NOMO-1 treated with dmso at 0.1 percent for 144 hours (cell line): Measurements from ENCODE around the gene CAPN2.
"Not testable (repeated sequence)": the region's sequence is repeated elsewhere in the genome, so short reads cannot be mapped to it uniquely, and the experiment has no call there.

Experiments used
- DNase-seq: peaks from one replicate; lab custom pipeline; 2025; ENCODE audit not compliant: unreplicated experiment; lab: John Stamatoyannopoulos, UW

Gene CAPN2

DNA sequence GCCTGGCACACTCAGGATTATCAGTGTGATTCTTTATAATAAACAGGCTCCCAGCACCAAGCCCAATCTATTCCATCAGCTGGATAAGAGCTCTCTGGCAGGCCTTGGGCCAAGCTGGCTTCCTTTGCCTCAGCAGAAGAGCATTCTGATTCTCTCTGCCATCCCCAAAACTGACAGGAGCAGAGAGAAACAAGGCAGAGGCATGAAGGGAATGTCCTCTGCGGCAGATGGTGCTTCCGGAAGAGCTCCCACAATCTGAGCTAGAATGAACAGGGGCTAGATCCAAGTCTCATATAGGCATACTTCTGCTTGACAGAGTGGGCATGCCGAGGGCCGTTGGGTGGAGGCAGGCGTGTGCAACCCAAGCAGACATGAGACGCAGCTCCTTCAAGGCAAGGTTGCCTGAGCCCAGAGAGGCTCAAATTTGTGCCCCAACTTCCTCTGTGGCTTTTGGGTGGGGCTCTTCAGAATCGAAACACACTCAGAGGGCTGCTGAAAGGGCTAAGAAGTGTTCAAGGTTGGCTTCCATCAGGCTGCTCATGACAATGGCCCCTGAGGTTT lies 4.0 kb downstream of the CAPN2 start:
- DNase-seq, result peak; percentile 87

DNA sequence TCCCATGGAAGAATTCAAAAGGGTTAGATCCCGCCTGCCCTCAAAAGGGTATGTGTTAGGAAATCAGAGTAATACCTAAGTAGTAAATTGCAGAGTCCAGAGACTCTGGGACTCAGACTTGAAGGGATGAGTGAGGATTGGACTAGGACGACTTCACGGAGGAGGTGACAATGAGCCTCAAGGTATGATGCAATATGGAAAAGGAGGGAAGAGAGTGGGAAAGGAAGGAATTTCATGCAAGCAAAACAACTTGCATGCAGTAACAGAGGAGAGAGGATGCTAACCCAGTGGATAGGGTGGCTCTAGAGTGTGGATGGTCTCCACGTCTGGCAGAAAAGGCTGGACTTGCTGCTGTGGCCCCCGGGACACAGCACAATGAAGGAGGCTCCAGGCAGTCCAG lies 4.8 kb downstream of the CAPN2 start:
- no peak for DNase-seq

DNA sequence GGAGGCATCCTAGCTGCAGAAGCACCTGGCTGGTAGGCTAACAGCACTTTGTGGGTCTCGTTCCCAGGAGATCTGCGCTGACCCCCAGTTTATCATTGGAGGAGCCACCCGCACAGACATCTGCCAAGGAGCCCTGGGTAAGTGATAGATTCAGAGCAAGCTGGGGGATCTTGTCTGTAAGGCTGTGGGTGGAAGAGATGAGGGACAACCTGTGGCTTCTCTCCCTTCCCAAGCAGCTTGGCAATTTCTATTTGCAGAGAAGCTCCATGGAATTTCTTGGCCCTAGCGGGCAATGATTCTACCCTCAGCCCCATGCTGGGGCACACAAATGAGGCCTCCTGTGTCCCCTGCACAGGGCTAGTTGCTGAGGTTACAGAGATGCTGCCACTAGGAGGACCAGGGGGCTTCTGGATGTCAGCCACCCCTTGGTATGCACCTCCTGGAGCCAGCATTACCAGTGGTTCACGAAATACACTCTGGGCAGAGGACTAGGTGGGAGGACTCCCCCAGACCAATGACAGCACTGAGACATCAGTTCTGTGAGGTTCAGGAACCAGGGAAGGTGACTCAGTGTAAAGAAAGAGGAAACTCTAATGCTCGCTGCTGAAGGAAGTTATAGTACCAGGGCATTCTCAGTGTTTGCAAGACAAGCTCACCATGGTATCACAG lies 5.5 kb downstream of the CAPN2 start:
- DNase-seq, result peak; percentile 65

DNA sequence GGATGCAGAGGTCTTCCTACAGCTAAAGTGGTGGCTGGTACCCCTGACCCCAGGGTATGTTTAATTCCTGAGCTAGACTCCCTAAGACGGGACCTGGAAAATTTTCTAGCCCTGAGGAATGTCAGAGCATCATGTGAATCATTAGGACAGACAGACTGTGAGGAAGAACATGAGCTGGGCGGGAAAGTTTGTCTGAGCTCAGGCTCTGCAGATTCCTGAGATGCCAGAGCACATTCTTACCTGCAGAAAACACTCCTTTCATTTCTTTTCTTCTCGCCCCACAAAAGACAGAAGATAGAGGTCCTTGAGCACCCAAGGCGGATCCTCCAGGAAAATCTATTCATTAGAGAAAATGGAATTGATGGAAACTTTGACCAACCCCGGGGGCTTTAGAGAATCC lies 6.5 kb downstream of the CAPN2 start:
- DNase-seq, result no peak

DNA sequence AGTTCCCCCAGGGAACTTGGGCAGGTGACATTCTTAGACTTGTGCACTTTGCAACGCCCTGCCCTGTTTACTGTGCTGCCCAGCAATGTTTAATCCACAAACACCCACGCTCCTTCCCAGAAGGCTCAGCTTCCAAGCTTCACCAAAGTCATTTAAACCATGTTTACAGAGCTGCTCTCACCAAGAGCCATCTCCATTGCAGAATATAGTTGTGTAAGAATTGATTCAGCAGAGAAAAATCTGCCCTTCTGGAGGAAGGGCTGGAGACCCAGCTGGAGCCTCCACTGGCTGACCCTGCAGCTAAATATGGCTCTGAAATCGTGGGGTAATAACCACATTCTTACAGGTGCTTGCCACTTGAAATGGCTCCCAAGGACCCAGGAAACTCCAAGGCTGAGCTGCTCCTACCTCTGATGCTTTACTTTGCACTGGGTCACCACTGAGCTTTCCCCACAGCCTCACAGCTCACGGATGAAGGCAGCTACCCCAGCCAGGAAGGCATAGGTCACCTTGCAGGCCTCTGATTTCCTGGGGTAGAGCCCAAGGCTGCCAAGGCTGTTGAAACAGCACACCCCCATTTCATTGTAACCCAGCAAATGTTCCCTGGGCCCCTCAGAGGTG lies 8.7 kb downstream of the CAPN2 start:
- DNase-seq, result no peak

DNA sequence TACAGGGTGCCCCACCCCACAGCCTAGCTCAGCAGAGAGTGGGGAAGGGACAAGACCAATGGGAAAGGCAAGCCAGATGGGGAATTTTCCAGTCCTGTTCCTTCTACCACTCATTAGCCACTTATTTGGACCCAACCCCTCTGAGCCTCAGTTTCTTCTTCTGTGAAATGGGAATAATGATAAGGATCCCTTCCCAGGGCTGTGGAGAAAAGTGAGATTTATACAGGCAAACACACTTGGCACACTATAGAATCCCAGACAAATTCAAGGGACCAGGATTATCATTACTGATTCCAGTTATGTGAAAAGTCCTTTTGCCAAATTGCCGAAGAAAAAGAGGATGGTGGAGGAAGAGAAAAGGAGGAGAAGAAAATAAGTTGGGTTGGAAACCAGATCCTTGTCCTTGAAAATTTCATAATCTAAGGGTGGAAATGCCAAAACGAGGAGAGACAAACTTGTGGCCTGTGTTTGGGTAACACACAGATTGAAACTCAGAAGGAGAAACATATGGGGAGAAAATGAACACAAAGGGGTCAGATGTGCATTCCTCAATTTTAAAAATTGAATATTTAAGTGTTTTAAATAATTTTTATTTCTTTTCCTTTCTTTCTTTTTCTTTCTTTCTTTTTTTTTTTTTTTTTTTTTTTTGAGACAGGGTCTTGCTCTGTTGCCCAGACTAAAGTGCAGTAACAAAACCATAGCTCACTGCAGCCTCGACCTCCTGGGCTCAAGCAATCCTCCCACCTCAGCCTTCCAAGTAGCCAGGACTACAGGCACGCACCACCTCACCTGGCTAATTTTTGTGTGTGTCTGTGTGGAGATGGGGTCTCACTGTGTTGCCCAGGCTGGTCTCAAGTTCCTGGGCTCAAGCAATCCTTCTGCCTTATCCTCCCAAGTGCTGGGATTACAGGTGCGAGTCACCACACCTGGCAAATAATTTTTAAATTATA lies 9.6 kb downstream of the CAPN2 start:
- no peak for DNase-seq

DNA sequence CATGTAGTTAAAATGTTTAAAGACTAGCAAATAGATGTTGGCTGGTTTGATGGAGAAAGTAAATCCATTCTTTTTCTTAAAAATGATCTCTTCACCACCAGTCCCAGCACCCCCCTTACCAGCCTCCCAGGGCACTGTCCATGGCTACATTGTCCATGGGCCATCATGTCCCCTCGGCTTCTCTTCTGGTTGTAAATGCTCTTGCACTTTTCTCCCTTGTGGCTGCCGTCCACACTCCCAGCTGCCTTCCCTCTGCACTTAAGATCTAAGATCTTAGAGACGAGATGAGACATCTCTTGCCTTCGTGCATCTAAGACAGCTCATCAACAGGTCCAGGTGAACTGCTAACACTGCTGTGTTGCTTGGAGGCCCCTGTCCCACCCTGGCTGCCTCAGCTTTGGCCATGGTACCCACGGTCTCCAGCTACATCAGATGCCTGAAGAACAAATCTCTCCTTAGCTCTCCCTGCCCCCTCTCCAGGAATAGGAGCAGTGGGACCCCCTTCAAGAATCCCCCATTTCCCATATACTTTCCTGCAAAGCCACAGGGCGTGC lies 11.1 kb downstream of the CAPN2 start:
- DNase-seq, result no peak

DNA sequence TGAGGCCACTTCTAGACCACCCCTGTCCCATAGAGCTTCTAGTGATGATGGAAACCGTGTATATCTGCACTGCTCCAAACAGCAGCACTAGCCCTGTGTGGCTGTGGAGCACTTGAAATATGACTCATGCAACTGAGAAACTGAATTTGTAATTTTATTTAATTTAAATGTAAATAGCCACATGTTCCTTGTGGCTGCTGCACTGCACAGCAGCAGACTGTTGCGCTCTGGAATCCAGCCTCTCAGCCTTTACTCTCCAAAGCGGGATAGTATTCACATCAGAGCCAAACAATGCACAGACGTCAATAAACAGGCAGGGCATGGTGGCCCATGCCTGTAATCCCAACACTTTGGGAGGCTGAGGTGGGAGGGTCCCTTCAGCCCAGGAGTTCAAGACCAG lies 12.0 kb downstream of the CAPN2 start:
- no peak for DNase-seq

DNA sequence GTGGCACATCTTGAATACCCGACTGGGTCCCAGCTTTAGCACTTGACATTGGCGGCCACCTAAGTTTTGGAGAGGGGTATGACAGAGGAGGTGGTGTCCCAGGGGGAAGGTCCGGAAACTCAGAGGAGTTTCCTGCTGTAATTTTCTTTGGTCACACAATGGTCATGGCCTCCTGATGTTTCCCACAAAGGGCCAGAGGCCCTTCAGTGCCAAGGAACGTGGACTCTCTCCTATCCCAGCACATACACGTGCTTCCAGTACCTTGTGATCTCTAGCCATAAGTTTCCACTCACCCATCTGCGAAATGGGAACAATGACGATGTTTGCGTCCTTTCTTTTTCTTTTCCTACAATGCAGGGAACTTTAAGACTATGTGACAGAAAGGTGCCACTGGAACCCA lies 13.2 kb downstream of the CAPN2 start:
- DNase-seq, result no peak

DNA sequence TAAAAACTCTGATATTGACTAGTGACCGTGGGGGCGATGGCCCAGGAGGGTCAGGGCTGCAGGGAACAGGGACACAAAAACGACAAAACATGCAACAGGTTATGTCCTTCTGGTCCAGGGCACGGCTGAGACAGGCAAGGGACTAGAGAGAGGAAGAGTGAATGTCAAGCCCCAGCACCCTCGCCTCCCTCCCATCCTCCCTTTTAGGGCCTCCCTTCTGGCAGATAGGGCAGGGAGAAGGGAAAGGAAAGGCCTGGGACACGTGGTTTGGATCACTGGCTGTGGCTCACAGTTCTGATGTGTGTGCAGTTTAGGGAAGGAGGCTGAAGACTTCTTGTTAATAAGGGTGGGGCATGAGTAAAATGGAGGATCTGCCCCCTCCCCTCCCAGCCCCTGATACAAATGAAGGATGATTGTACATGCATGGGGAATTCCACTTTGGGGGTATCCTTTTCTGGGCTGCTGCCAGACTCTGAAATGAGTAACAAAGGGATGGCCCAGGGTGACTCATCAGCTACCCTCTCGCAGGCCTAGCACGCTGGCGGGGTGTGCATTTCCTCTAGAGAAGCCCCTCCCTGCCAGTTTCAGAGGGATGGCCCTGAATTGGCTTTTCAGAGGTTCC lies 14.2 kb downstream of the CAPN2 start:
- peak; percentile 63 for DNase-seq

DNA sequence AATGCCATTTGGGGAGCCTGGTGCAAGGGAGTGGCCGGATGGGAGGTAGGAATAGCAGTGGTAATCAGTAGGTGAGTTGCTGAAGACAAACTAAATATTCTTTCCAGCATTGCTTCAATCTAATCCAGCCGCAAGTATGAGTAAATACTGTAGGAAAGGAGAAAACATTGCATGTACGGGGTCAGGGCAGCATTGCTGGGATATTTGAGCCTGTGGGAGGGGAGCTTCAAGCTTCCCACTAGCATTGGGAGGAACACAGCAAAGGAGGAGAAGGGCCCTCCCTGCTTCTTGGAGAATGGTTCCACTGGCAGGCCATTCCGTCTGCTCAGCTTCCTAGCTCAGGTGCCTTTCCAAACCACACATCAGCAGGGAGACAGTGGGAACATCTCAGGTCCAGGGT lies 15.2 kb downstream of the CAPN2 start:
- no peak for DNase-seq

DNA sequence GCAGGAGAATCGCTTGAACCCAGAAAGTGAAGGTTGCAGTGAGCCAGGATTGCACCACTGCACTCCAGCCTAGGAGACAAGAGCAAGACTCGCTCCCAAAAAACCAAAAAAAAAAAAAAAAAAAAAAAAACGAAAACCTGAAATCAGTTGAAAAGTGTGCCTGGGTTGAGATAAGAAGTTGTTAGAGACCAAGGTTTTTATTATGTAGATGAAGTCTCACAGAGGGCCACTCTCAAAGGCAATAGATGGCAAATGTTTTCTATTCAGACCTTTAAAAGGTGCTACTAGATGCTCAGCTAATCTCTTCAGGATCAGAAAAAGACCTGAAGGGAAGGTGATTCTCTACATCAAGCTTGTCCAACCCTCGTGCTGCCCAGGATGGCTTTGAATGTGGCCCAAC lies 17.6 kb downstream of the CAPN2 start:
- DNase-seq, result no peak

DNA sequence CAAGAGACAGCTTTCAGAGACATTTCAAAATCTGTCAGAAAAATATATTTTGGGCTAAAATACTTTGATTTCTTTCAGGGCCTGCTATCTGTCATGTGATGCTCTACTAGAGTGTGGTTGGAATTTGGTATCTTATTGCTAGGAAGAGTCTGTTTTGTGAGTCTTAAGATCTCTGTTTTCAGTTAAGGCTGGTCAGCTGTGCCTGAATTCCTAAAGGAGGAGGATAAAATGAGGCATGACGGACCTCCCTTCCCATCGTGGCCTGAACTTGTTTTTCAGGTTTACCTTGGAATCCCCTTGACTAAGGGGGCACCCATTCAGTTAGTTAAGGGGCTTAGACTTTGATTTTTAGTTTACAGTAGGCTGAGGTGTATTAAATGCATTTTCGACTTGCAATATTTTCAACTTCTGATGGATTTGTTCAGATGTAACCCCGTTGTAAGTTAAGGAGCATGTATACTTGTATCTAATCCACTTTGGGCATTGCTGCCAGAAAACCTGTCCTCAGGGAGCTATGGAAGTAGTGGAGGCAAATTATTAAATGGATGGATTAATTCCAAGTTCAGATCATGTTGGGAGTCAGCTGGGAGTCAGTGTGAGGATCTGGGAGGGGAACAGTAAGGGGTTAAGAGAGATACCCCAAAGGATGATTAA lies 18.3 kb downstream of the CAPN2 start:
- DNase-seq, result no peak

DNA sequence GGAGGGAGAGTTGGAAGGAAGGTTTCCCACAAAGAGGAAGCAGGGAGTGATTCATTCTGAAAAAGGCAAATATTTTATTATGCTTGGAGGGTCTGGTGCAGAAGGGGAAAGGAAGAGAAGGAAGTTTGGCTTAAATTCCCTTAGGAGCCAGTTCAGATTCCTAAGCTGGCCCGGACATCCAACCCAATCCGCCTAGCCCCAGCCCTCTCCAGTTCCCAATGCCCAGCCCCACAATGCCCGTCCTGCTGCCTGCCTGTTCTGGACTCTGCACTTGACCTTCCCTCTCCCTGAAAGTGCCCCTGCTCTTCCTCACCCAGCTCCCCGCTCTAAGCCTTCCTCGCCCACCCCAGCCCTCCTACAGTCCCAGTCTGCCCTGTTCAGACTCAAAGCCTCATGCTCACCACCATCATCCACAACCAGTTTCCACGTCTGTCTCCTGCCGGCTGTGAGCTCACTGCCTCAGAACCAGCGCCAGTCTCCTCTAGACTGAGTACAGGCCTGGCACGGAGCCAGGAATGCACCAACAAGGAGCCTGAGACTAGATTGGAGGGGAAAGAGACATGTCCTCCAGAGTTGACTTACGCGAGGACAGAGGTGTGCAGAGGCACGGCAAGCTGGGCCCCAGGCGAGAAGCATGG lies 18.9 kb downstream of the CAPN2 start:
- DNase-seq, result no peak

DNA sequence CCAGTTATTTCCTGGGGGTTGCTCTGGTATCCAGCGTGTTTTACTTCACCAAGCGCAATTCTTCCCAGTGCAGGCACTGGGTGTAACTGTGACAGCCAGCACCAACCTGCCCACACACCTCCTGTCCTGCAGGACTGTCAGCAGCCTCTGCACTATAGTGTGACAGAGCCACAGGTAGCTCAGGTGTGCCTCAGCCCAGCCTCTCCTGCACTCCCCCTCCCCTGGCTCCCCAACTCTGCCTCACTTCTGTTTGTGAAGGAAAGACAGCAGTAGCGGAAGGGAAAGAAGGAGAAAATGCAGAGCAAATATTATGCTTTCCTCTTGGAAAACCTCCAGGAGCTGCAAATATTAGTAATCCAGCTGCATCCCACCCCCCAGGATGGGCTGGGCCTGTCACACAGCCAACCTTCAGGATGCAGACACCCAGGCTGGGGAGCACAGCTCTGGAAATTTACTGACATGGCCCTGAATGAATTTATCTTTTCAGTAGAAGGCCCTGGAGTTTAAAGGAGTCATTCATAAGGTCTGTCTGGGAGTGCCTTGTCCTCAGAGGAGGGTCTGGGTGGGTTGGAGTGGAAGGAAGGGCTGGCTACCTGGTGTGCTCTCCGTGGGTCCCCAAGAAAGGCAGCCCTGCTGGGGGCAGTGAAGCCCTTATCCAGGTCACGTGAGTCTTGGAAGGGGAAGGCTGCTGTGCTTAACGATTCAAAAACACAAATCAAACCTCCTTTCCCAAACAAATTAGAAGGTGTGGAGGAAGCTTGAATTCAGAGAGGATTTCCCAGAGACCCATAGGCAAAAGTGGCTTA lies 20.9 kb downstream of the CAPN2 start:
- DNase-seq, result no peak

DNA sequence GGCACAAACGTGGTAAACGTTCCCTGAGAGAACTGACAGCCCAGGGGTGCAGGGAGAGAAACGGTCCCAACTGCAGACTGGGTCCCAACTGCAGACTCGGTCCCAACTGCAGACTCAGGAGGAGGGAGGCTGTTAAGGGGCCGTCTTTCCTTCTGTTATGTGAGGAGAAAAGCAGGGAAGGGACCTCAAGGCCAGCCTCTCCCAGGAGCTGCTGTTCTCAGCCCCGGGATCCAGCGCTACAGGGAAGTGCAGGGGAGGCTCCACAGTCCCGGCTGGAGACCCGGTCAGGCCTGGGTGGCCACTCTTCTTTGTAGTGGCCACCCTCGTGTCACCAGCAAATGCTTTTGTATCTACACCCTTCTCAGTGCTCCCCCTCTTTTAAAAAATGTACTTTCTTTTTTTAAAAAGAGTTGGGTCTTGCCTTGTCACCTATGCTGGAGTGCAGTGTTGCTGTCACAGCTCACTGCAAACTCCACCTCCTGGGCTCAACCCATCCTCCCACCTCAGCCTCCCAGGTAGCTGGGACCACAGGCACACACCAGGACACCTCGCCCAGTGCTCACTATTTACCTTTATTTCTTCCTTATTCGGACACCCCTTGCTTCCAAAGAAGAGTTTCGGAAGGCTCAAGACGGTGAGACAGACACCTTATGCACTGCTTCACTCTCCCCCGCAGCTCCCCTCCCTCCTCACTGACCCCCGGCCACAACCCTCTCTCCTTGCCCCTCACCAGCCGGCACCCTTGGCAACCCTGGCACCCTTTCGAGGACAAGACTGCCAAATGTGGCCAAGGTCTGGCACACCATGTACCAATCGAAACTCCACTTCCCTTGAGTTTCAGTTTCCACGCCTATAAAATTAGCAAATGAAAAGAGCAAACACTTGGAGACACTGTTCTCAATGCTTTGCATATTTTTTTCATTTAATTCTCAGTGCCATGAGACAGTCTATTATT lies 21.8 kb downstream of the CAPN2 start:
- DNase-seq, result no peak

DNA sequence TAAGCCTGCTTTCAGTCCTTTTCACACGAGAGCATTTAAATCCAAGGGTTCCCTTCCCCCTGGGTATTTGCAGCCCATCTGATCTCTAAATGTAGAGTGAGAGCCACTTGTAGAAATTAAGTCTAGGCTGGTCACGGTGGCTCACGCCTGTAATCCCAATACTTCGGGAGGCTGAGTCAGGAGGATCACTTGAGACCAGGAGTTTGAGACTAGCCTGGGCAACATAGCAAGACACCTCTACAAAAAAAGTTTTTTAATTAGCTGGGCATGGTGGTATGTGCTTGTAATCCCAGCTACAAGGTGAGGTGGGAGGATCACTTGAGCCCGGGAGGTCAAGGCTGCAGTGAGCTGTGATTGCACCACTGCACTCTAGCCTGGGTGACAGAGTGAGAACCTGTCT lies 24.3 kb downstream of the CAPN2 start:
- DNase-seq, result not testable (repeated sequence)

DNA sequence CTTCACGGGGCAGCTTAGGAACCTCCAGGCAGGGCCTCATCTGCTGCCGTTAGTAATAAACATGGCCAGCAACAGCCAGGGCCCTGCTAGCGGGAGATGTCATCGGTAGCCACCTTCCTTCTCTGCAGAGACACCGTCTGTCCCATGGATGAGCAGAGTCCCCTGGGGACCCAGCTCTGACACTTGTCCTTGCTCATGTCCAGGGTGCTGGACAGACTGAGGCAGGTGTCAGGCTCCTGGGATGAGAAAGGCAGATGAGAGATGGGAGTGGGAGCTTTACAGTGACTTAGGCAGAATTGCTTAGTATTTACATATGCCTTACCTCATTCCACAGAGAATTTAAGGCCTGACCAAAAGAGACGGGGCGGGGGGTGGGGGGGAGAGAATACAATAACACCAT lies 25.0 kb downstream of the CAPN2 start:
- DNase-seq, result no peak
